GM19035 (cell line): ENCODE results near the gene RIPK1.
"Not testable (repeated sequence)": the region's sequence is repeated elsewhere in the genome, so short reads cannot be mapped to it uniquely, and the experiment has no call there.

Experiments
- ATAC-seq: cut with Tn5 transposase; IDR thresholded peaks from one replicate; pipeline ENCODE4 v1.9.1; 2021; ENCODE audit not compliant: unreplicated experiment

Gene RIPK1

DNA sequence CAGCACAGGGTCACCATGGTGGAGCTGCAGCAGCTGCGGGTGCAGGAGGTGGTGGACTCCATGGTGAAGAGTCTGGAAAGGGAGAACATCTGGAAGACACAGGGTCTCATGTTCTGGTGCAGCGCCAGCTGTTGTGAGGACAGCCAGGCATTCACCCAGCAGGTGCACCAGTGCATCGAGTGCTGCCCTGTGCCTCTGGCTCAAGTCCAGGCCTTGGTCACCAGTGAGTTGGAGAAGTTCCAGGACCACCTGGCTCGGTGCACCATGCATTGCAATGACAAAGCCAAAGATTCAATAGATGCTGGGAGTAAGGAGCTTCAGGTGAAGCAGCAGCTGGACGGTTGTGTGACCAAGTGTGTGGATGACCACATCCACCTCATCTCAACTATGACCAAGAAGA lies 22.9 kb upstream of the RIPK1 start:
- ATAC-seq = no peak

DNA sequence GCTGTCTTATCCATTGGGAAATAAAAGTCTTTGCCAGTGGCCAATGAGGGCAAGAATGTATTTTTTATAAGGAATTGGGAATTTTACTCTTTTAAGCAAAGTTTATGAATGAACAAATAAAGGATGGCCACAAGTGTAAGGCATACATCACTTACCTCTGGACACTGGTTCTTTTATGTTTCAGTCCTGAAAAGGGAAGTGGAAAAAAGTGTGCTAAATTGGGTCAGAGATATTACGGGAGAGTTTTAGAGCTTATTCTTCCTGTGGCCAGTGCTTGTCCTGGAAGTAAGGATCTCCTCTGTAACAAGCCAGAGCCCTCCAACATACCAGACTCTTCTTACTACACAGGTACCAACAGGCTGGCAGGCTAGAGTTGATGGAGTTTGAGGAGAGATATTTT lies 22.5 kb upstream of the RIPK1 start:
- no peak for ATAC-seq

GRCh38 chr6:3046295-3046694 lies 22.0 kb upstream of the RIPK1 start:
- ATAC-seq = no peak

DNA sequence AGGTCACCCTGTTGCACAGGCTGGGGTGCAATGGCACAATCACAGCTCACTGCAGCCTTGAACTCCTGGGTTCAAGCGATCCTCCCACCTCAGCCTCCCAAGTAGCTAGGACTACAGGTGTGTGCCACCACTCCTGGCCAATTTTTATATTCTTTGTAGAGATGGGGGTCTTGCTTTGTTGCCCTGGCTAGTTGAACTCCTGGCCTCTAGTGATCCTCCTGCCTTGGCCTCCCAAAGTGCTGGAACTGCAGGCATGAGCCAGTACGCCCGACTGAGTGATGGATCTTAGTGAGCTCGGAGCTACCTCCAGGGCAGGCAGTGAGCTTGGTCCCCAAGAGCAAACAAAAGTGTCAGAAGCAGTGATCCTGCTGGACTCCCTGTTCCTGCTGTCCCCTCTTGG lies 20.3 kb upstream of the RIPK1 start:
- ATAC-seq = not testable (repeated sequence)

- ATAC-seq = no peak
Observed at GRCh38 chr6:3052481-3053230, 15.6 kb upstream of the RIPK1 start.

DNA sequence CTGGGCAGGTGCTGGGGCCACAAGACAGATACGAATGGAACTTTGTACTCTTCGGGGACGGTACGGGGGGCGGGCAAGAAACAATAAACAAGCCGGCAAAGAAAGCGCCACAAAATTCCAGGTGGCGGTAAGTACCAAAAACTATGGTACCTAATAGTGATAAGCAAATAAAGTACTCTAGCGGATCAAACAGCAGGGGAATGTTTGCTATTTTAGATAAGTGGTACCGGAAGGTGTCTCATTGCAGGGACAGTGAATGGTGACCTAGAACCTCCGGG lies 15.1 kb upstream of the RIPK1 start:
- ATAC-seq = no peak

DNA sequence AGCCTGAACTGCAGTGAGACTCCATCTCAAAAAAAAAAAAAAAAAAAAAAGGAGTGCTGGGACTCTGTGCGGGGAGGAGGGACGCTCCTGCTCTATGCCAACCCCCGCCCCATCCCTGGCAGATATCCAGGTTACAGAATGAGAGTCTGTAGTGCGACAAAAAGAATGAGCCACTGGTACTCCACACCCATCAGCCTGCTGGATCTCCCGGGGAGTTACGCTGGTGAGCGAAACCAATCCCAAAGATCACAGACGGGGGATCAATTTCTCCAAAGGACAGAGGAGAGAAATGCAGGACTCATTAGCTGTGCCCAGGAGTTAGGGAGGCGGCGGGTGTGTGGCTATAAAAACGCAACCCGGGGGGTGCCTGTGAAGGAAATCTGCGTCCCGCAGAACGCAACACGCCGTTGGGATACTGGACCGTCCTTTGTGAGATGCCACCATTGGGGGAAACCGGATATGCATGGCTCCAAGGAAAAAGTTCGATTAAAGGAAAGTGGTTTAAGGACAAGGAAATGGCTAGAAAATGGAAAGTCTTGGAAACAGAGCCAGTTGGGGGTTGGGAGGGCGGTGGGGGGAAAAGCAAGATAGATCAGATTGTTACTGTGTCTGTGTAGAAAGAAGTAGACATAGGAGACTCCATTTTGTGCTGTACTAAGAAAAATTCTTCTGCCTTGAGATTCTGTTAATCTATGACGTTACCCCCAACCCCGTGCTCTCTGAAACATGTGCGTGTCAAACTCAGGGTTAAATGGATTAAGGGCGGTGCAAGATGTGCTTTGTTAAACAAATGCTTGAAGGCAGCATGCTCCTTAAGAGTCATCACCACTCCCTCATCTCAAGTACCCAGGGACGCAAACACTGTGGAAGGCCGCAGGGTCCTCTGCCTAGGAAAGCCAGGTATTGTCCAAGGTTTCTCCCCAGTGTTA lies 13.8 kb upstream of the RIPK1 start:
- ATAC-seq = not testable (repeated sequence)

- not testable (repeated sequence) for ATAC-seq
Observed at GRCh38 chr6:3055158-3055499, 13.2 kb upstream of the RIPK1 start.

- ATAC-seq = no peak
Observed at GRCh38 chr6:3057063-3057770, 11.1 kb upstream of the RIPK1 start.

- ATAC-seq = no peak
Observed at GRCh38 chr6:3058957-3059356, 9.3 kb upstream of the RIPK1 start.

GRCh38 chr6:3060092-3060491 lies 8.2 kb upstream of the RIPK1 start:
- not testable (repeated sequence) for ATAC-seq

- ATAC-seq = no peak
Observed at GRCh38 chr6:3061501-3061941, 6.8 kb upstream of the RIPK1 start.

DNA sequence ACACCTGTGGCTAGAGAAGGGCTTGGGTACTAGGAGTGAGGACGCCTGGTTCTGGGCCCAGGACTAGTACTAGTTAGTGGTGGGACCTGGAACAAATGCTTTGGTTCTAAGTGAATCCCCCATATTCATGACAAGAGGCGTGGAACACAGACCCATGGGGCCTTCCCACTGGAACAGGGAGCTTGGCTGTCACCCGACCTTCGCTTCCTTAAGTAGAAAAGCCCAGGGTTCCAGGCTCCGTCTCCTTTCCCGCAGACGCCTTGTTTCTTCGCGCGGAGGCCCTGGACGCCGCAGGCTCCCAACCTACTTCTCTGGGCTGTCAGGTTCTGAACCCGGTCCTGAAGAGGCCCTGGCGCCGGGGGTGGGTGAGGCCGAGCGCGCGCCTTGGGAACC lies 5.0 kb upstream of the RIPK1 start:
- ATAC-seq = not testable (repeated sequence)

DNA sequence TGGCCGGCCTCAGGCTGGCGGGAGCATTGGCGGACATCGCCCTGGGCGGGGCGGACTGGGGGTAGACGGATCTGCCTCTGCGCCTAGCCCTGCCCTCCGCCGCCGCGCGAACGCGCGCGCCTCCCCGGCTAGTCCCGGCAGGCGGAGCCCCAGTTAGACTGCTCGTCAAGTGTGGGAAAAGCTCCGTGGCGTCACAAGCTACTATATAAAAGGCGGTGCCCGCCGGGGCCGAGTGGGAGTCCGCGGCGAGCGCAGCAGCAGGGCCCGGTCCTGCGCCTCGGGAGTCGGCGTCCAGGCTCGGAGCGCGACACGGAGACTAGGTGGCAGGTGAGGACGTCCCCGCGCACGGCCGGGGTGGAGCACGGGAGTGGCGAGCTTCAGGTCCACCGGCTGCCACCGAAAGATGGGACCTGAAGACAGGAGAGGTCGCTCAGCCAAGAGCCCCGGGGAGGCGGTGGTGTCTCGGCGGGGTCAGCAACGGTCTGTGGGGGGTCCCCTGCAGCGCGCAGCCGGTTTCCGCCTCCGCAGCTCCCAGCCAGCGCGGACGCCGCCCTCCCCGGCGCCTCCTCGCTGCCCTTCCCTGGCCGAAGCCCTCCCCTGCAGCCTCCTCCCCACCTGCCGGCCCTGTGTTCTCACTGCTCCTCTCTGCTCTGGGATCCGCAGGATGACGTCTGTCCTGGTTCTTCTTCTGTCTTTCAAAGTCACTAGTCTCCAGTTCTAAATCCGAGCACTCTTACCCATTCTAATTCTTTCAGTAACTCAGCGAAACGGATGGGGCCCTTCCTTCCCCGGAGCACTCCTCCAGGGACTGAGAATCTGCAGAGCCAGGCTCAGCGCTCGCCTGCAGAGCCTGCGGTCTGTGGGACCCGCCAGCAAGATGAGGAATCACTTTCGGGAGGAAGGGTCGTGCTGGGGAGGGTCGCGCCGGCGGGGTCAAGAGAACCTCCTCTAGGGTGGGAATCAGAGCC lies 4.3 kb upstream of the RIPK1 start:
- peak; percentile 65 for ATAC-seq

DNA sequence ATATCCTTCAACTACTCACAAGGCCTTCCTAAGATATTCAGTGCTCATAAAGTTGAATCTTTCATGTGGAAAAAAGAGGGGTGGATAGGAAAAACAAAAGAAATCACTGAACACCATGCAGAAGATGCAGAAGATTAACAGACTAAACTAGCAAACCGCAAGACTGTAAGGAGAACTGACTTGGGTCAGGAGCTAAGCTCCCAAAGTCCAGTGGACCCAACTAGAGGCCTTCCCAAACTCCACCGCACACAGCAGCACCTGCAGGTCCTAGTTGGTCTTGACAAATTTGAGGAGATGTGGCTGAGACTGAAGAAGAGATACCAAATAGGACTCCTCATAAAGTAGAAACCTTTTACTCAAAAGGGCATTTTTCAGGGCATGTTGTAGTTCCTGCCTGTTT lies 3.3 kb downstream of the RIPK1 start:
- ATAC-seq = no peak

GRCh38 chr6:3072798-3073197 lies 4.5 kb downstream of the RIPK1 start:
- no peak for ATAC-seq

- no peak for ATAC-seq
Observed at GRCh38 chr6:3073382-3073781, 5.1 kb downstream of the RIPK1 start.

GRCh38 chr6:3075772-3076113 lies 7.4 kb downstream of the RIPK1 start:
- no peak for ATAC-seq

GRCh38 chr6:3076320-3076719 lies 8.0 kb downstream of the RIPK1 start:
- no peak for ATAC-seq

GRCh38 chr6:3077430-3077829 lies 9.1 kb downstream of the RIPK1 start:
- no peak for ATAC-seq

- ATAC-seq = not testable (repeated sequence)
Observed at GRCh38 chr6:3078952-3079351, 10.7 kb downstream of the RIPK1 start.
